C4-2B (cell line): ENCODE results near the gene ASIC2.

Experiments used
- H3K27ac ChIP-seq: fragments of 450-650 bp; 2 replicates; pipeline ENCODE4 v1.5.1; 2017
- CTCF ChIP-seq: fragments of 450-650 bp; conservative IDR thresholded peaks from 2 replicates; pipeline ENCODE4 v1.5.1; 2017; ENCODE audit warnings: mild to moderate bottlenecking
- ZFX ChIP-seq: fragments of 450-650 bp; IDR thresholded peaks from 2 replicates; pipeline ENCODE4 v1.6.1; 2017

The ASIC2 gene

GRCh38 chr17:33324736-33325135 is 31.6 kb upstream of the ASIC2 start:
- no peak for TF ChIP-seq ZFX
- no peak for TF ChIP-seq CTCF
- H3K27ac ChIP-seq, result no peak overlapping the region

GRCh38 chr17:33322063-33322462 is 29.0 kb upstream of the ASIC2 start:
- H3K27ac ChIP-seq, result no peak overlapping the region
- TF ChIP-seq ZFX (no peak), CTCF (no peak)

GRCh38 chr17:33318241-33318640 is 25.1 kb upstream of the ASIC2 start:
- no peak overlapping the region for H3K27ac ChIP-seq
- TF ChIP-seq ZFX (no peak), CTCF (no peak)

GRCh38 chr17:33316746-33317145 is 23.7 kb upstream of the ASIC2 start:
- no peak for TF ChIP-seq ZFX
- TF ChIP-seq CTCF, result no peak
- no peak overlapping the region for H3K27ac ChIP-seq

- TF ChIP-seq CTCF (no peak), ZFX (no peak)
- H3K27ac ChIP-seq, result no peak overlapping the region
Observed at GRCh38 chr17:33310296-33310695, 17.2 kb upstream of the ASIC2 start.

- no peak for TF ChIP-seq ZFX
- no peak for TF ChIP-seq CTCF
- H3K27ac ChIP-seq, result no peak overlapping the region
Observed at GRCh38 chr17:33303254-33303653, 10.2 kb upstream of the ASIC2 start.

GRCh38 chr17:33302394-33302793 is 9.3 kb upstream of the ASIC2 start:
- TF ChIP-seq ZFX (no peak), CTCF (no peak)
- H3K27ac ChIP-seq, result no peak overlapping the region
